Uterus (tissue), 2 donors: ENCODE measurements around the gene PLCG2.

Experiments
- CTCF ChIP-seq, 4 experiments: fragments of 200-600 bp in 2 of 4; fragments of 450-650 bp in 2 of 4; sonication (generic) in 2 of 4; IDR thresholded peaks; one replicate each; pipeline ENCODE4 v1.5.1; 2016 to 2019; ENCODE audit warnings: antibody characterized with exemption in 4 of 4, mild to moderate bottlenecking in 2 of 4, moderate library complexity in 1 of 4
- POLR2A ChIP-seq, 2 donors: fragments of 450-650 bp; IDR thresholded peaks; one replicate each; pipeline ENCODE4 v1.6.1; 2016; ENCODE audit warnings: antibody characterized with exemption in 2 of 2, mild to moderate bottlenecking in 1 of 2, moderate library complexity in 1 of 2

- TF ChIP-seq POLR2A (IDR thresholded peaks at IDR 0.05) = no peak
- no peak for TF ChIP-seq CTCF (IDR thresholded peaks at IDR 0.05)
These were observed 27.6 kb downstream of the PLCG2 start for GRCh38 chr16:81806696-81807095.
